GM12891 (cell line): ENCODE measurements around the gene DOK3.
A peak's percentile ranks its signal among the peaks of the same experiment; 100 is the strongest.

Experiments used
- DNase-seq: peaks from one replicate; pipeline ENCODE4 v3.0.0; 2011; ENCODE audit warnings: low spot score; ENCODE audit not compliant: insufficient read length
- FAIRE-seq: peaks from 2 replicates; lab custom pipeline; 2011; peaks lifted over from hg19 to GRCh38; lab: Jason Lieb, UNC
- PAX5 ChIP-seq: IDR thresholded peaks from 2 replicates; pipeline ENCODE4 v1.6.1; 2011; ENCODE audit warnings: low read length, moderate library complexity, mild to moderate bottlenecking; ENCODE audit not compliant: insufficient read depth, severe bottlenecking
- POLR2A ChIP-seq: IDR thresholded peaks from 2 replicates; pipeline ENCODE4 v1.6.1; 2011; ENCODE audit warnings: low read depth, low read length, control low read depth
- POLR2AphosphoS5 ChIP-seq: IDR thresholded peaks from 2 replicates; pipeline ENCODE4 v1.6.1; 2011; ENCODE audit warnings: low read depth, low read length, control low read depth
- POU2F2 ChIP-seq: IDR thresholded peaks from 2 replicates; pipeline ENCODE4 v1.6.1; 2011; ENCODE audit warnings: low read depth, mild to moderate bottlenecking, control low read depth, low read length, moderate library complexity
- SPI1 ChIP-seq: IDR thresholded peaks from 2 replicates; pipeline ENCODE4 v1.6.1; 2011; ENCODE audit warnings: low read depth, low read length, control low read depth
- TAF1 ChIP-seq: IDR thresholded peaks from 2 replicates; pipeline ENCODE4 v1.6.1; 2011; ENCODE audit warnings: low read depth, low read length, control low read depth

Gene DOK3

GRCh38 chr5:177475563-177476427 lies 33.8 kb downstream of the DOK3 start:
- TF ChIP-seq POU2F2 (no peak), TAF1 (no peak), POLR2AphosphoS5 (no peak)
- FAIRE-seq, result no peak
- no peak for DNase-seq

- no peak for DNase-seq
Measured at GRCh38 chr5:177474846-177475562, 34.6 kb downstream of the DOK3 start.

GRCh38 chr5:177474002-177474476 lies 35.6 kb downstream of the DOK3 start:
- no peak for TF ChIP-seq SPI1
- no peak for TF ChIP-seq POU2F2
- TF ChIP-seq POLR2AphosphoS5, result no peak
- no peak for TF ChIP-seq TAF1
- no peak for TF ChIP-seq POLR2A
- no peak for TF ChIP-seq PAX5
- no peak for DNase-seq
- FAIRE-seq, result no peak

More at GRCh38 chr5:177474846-177475562, 34.6 kb downstream of the DOK3 start:
- FAIRE-seq, result no peak
- no peak for TF ChIP-seq SPI1
- no peak for TF ChIP-seq PAX5
- no peak for TF ChIP-seq POLR2AphosphoS5
- TF ChIP-seq POLR2A, result no peak
- TF ChIP-seq POU2F2, result no peak
- no peak for TF ChIP-seq TAF1

GRCh38 chr5:177473443-177474001 lies 36.1 kb downstream of the DOK3 start, which contains the start of gene DBN1:
Gene DBN1, minus strand, starts transcription at chr5:177473634. Its CDS starts 113 bp downstream, at chr5:177473521.
- FAIRE-seq, result peak; percentile 76
- TF ChIP-seq POLR2A (no peak), PAX5 (no peak), POLR2AphosphoS5 (no peak), POU2F2 (no peak), TAF1 (no peak), SPI1 (no peak)
- DNase-seq, result peak; percentile 95

GRCh38 chr5:177472460-177473442 lies 36.9 kb downstream of the DOK3 start:
- FAIRE-seq, result peak; percentile 94
- peak; percentile 91 for DNase-seq
- TF ChIP-seq SPI1 (no peak), TAF1 (no peak), POU2F2 (0 out of 2 replicates have a peak, but pooled peaks have one; percentile 22), PAX5 (no peak), POLR2AphosphoS5 (no peak), POLR2A (peak; percentile 61; the same call in 1 of the 2 replicates)

- FAIRE-seq (peak; percentile 47), DNase-seq (no peak)
- TF ChIP-seq POLR2A (no peak), TAF1 (no peak), PAX5 (no peak), POLR2AphosphoS5 (no peak), POU2F2 (no peak), SPI1 (no peak)
Measured at GRCh38 chr5:177471610-177472356, 37.8 kb downstream of the DOK3 start.

GRCh38 chr5:177470759-177471536 lies 38.7 kb downstream of the DOK3 start:
- TF ChIP-seq POLR2A (no peak), TAF1 (no peak), POU2F2 (no peak), POLR2AphosphoS5 (no peak), PAX5 (no peak), SPI1 (no peak)
- peak; percentile 70 for FAIRE-seq
- DNase-seq, result no peak
